Measurements from ENCODE around the gene P2RY6.

The P2RY6 gene

GRCh38 chr11:73258104-73259035, 13.8 kb upstream of the P2RY6 start:
- Histone ChIP-seq H3K4me2 (no peak overlapping the region), H3K79me2 (ENCODE audit: insufficient read depth, low read depth) (no peaks in the 10 kb centered on the region), H3K27ac (no peak overlapping the region), H2AFZ (ENCODE audit: low read depth) (no peak overlapping the region), H3K36me3 (ENCODE audit: insufficient read depth) (no peaks in the 10 kb centered on the region), H3K9ac (no peak overlapping the region), H4K20me1 (ENCODE audit: insufficient read depth) (no peaks in the 10 kb centered on the region), H3K4me1 (ENCODE audit: low read depth, poor library complexity, severe bottlenecking) (no peaks in the 10 kb centered on the region), H3K4me3 (IDR thresholded peaks at IDR 0.05; ENCODE audit: insufficient read depth, low read depth, low read length) (no peak overlapping the region), H3K27me3 (ENCODE audit: insufficient read depth, low read depth) (no peaks in the 10 kb centered on the region)
- TF ChIP-seq CTCF (conservative IDR thresholded peaks at IDR 0.05; ENCODE audit: low read depth, low read length) = no peak

GRCh38 chr11:73259406-73260126, 12.6 kb upstream of the P2RY6 start:
- no peaks in the 10 kb centered on the region for H4K20me1 ChIP-seq (ENCODE audit: insufficient read depth)
- no peak overlapping the region for H3K4me2 ChIP-seq
- H3K9ac ChIP-seq = no peak overlapping the region
- no peak overlapping the region for H3K4me3 ChIP-seq (IDR thresholded peaks at IDR 0.05; ENCODE audit: insufficient read depth, low read depth, low read length)
- no peak overlapping the region for H3K27ac ChIP-seq
- no peaks in the 10 kb centered on the region for H3K27me3 ChIP-seq (ENCODE audit: insufficient read depth, low read depth)
- no peak overlapping the region for H2AFZ ChIP-seq (ENCODE audit: low read depth)
- no peaks in the 10 kb centered on the region for H3K36me3 ChIP-seq (ENCODE audit: insufficient read depth)
- no peaks in the 10 kb centered on the region for H3K4me1 ChIP-seq (ENCODE audit: low read depth, poor library complexity, severe bottlenecking)
- no peaks in the 10 kb centered on the region for H3K79me2 ChIP-seq (ENCODE audit: insufficient read depth, low read depth)
- no peak for TF ChIP-seq CTCF (conservative IDR thresholded peaks at IDR 0.05; ENCODE audit: low read depth, low read length)

- no peaks in the 10 kb centered on the region for H3K27me3 ChIP-seq (ENCODE audit: insufficient read depth, low read depth)
- no peaks in the 10 kb centered on the region for H3K79me2 ChIP-seq (ENCODE audit: insufficient read depth, low read depth)
- no peak overlapping the region for H3K4me2 ChIP-seq
- TF ChIP-seq CTCF (conservative IDR thresholded peaks at IDR 0.05; ENCODE audit: low read depth, low read length) = no peak
- H3K4me3 ChIP-seq (IDR thresholded peaks at IDR 0.05; ENCODE audit: insufficient read depth, low read depth, low read length) = no peak overlapping the region
- H3K4me1 ChIP-seq (ENCODE audit: low read depth, poor library complexity, severe bottlenecking) = no peaks in the 10 kb centered on the region
- H3K27ac ChIP-seq = no peak overlapping the region
- no peak overlapping the region for H3K9ac ChIP-seq
- H4K20me1 ChIP-seq (ENCODE audit: insufficient read depth) = no peaks in the 10 kb centered on the region
- H3K36me3 ChIP-seq (ENCODE audit: insufficient read depth) = no peaks in the 10 kb centered on the region
- no peak overlapping the region for H2AFZ ChIP-seq (ENCODE audit: low read depth)
Observed at GRCh38 chr11:73260127-73260457, 12.0 kb upstream of the P2RY6 start.

GRCh38 chr11:73262851-73263495, 9.2 kb upstream of the P2RY6 start:
- H3K4me3 ChIP-seq (IDR thresholded peaks at IDR 0.05; ENCODE audit: insufficient read depth, low read depth, low read length) = no peak overlapping the region
- no peaks in the 10 kb centered on the region for H3K79me2 ChIP-seq (ENCODE audit: insufficient read depth, low read depth)
- H4K20me1 ChIP-seq (ENCODE audit: insufficient read depth) = no peaks in the 10 kb centered on the region
- H3K4me2 ChIP-seq = no peak overlapping the region
- H3K27ac ChIP-seq = no peak overlapping the region
- peaks cover 4% of the 10 kb centered on the region for H3K4me1 ChIP-seq (ENCODE audit: low read depth, poor library complexity, severe bottlenecking)
- H3K9ac ChIP-seq = no peak overlapping the region
- no peak for TF ChIP-seq CTCF (conservative IDR thresholded peaks at IDR 0.05; ENCODE audit: low read depth, low read length)
- H3K27me3 ChIP-seq (ENCODE audit: insufficient read depth, low read depth) = no peaks in the 10 kb centered on the region
- H2AFZ ChIP-seq (ENCODE audit: low read depth) = no peak overlapping the region
- no peaks in the 10 kb centered on the region for H3K36me3 ChIP-seq (ENCODE audit: insufficient read depth)
